Sigmoid colon (tissue), 7 donors: Measurements from ENCODE around the gene FAM83B. TPM values are rescaled to one million over a fixed set of nuclear protein-coding genes. Genes with fewer than 3 reads are reported as not detected.

Experiments
- DNase-seq: peaks from one replicate; pipeline ENCODE4 v3.0.0-alpha.2; 2019
- H3K27ac ChIP-seq, 4 donors: fragments of 200-600 bp; sonication (generic); one replicate each; pipeline ENCODE4 v1.5.1; 2016 to 2019; ENCODE audit warnings: mild to moderate bottlenecking in 1 of 4
- H3K27me3 ChIP-seq, 3 donors: fragments of 200-600 bp; sonication (generic); one replicate each; pipeline ENCODE4 v1.5.1; 2019; ENCODE audit warnings: mild to moderate bottlenecking in 1 of 3
- H3K36me3 ChIP-seq, 4 donors: fragments of 200-600 bp; sonication (generic); one replicate each; pipeline ENCODE4 v1.5.1; 2016 to 2019
- H3K4me1 ChIP-seq, 4 donors: fragments of 200-600 bp; sonication (generic); one replicate each; pipeline ENCODE4 v1.5.1; 2017 to 2019
- H3K4me3 ChIP-seq, 4 donors: fragments of 200-600 bp; sonication (generic); one replicate each; pipeline ENCODE4 v1.5.1; 2017 to 2019; ENCODE audit warnings: mild to moderate bottlenecking in 2 of 4, moderate library complexity in 1 of 4
- H3K9me3 ChIP-seq, 4 donors: fragments of 200-600 bp in 3 of 4; sonication (generic) in 3 of 4; one replicate each; pipeline versions ENCODE4 v1.5.1 to v1.6.1; 2013 to 2019
- EP300 ChIP-seq, 4 donors: sonication (generic); formaldehyde crosslinking; IDR thresholded peaks; one replicate each; pipeline ENCODE4 v1.6.1; 2017; ENCODE audit warnings: antibody characterized with exemption in 4 of 4
- POLR2A ChIP-seq, 2 donors: fragments of 450-650 bp; IDR thresholded peaks; one replicate each; pipeline ENCODE4 v1.6.1; 2016; ENCODE audit warnings: antibody characterized with exemption in 2 of 2, mild to moderate bottlenecking in 2 of 2, moderate library complexity in 2 of 2
- POLR2AphosphoS5 ChIP-seq, 4 donors: sonication (generic); formaldehyde crosslinking; IDR thresholded peaks; one replicate each; pipeline ENCODE4 v1.6.1; 2017; ENCODE audit warnings: antibody characterized with exemption in 4 of 4
- WGBS, 2 donors: extraction: QIAGEN DNeasy Blood & Tissue Kit; methylation state at CpG; one replicate each; pipeline ENCODE4 v1.1.7; 2013; 5-methylcytosine and 5-hydroxymethylcytosine counted together
- intact Hi-C: fragments of 100-400 bp; cut with DNase I; formaldehyde crosslinking; loops from one replicate; pipeline ENCODE4 v1.15.1; 2023
- polyA plus RNA-seq, 3 donors: library from polyadenylated mRNA; stranded (reverse); fragments of 200-250 nt; gene quantifications; one replicate each; pipeline ENCODE4 v1.2.3, GENCODE V29; 2013
- total RNA-seq, 4 donors: library from RNA; depleted of rRNA; stranded (reverse); fragments of >200 nt; gene quantifications; one replicate each; pipeline ENCODE4 v1.1.0, GENCODE V29; 2016
- TF ChIP-seq, protein P1 (sequence below), 4 experiments: fragments of 450-650 bp in 3 of 4; fragments of 200-600 bp in 1 of 4; IDR thresholded peaks; one replicate each; pipeline ENCODE4 v1.5.1; 2016 to 2019; ENCODE audit warnings: antibody characterized with exemption in 4 of 4, mild to moderate bottlenecking in 3 of 4, moderate library complexity in 2 of 4
- donor health status: healthy with polysubstance abuse.
- donor health status: Bipolar disorder and iron deficiency.
- donor health status: healthy.

The FAM83B gene
- total and polyA plus RNA-seq, 7 donors, result under 0.01 to 5.1 (median 4.2) TPM; not detected in 3

DNA sequence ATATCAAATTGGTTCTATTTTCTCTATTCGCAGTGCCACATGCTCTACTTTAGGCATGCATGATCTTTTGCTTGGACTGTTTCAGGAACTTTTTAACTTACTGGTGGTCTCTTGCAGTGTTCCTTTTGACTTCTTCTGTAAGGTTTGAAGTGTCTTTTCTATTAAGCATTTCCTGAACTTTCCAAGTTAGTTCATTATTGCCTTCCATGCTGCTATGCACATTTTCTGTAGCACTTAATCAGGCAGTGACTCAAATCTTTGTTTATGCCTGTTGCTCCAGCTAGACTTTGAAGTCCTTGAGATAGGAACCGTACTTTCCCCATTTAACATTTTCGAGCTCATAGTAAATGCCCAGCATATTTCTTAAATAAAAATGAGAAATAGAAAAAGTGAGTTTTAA, 52.2 kb downstream of the FAM83B start:
- H3K4me3 ChIP-seq, result no peak overlapping the region
- TF ChIP-seq POLR2AphosphoS5 (IDR thresholded peaks at IDR 0.05) (no peak), EP300 (IDR thresholded peaks at IDR 0.05) (no peak), POLR2A (IDR thresholded peaks at IDR 0.05) (no peak)
- TF ChIP-seq, protein P1, sequence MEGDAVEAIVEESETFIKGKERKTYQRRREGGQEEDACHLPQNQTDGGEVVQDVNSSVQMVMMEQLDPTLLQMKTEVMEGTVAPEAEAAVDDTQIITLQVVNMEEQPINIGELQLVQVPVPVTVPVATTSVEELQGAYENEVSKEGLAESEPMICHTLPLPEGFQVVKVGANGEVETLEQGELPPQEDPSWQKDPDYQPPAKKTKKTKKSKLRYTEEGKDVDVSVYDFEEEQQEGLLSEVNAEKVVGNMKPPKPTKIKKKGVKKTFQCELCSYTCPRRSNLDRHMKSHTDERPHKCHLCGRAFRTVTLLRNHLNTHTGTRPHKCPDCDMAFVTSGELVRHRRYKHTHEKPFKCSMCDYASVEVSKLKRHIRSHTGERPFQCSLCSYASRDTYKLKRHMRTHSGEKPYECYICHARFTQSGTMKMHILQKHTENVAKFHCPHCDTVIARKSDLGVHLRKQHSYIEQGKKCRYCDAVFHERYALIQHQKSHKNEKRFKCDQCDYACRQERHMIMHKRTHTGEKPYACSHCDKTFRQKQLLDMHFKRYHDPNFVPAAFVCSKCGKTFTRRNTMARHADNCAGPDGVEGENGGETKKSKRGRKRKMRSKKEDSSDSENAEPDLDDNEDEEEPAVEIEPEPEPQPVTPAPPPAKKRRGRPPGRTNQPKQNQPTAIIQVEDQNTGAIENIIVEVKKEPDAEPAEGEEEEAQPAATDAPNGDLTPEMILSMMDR (IDR thresholded peaks at IDR 0.05), result no peak
- H3K4me1 ChIP-seq, result no peaks in the 10 kb centered on the region
- DNase-seq, result no peak
- no peaks in the 10 kb centered on the region for H3K36me3 ChIP-seq
- WGBS, 2 donors, result 92% methylated on average over 3 of the region's 3 CpGs
- intact Hi-C loops, result no loop called here
- no peaks in the 10 kb centered on the region for H3K27me3 ChIP-seq
- no peak overlapping the region for H3K27ac ChIP-seq
- H3K9me3 ChIP-seq, result no peaks in the 10 kb centered on the region

DNA sequence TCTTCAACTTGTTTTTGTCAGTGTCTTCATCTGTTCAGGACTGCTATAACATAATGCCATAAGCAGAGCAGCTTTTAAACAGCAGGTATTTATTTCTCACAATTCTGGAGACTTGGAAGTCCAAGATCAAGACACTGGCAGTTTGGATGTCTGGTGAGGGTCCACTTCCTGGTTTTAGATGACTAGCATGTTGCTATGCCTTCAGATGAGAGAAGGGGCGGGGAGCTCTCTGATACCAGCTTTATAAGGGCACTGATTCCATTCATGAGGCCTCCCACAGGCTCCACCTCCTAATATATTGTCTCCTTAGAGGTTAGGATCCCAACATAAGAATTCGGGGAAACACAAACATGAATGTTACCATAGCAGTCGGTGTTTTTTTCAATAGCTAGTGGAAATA, 52.9 kb downstream of the FAM83B start:
- H3K27me3 ChIP-seq, result no peaks in the 10 kb centered on the region
- intact Hi-C loops, result no loop called here
- no peak for TF ChIP-seq EP300 (IDR thresholded peaks at IDR 0.05)
- TF ChIP-seq, protein P1 (IDR thresholded peaks at IDR 0.05), result no peak
- H3K36me3 ChIP-seq, result no peaks in the 10 kb centered on the region
- WGBS, 2 donors, result 91% methylated on average over 3 of the region's 3 CpGs
- no peaks in the 10 kb centered on the region for H3K9me3 ChIP-seq
- no peak overlapping the region for H3K4me3 ChIP-seq
- H3K27ac ChIP-seq, result no peak overlapping the region
- no peaks in the 10 kb centered on the region for H3K4me1 ChIP-seq
- DNase-seq, result no peak

DNA sequence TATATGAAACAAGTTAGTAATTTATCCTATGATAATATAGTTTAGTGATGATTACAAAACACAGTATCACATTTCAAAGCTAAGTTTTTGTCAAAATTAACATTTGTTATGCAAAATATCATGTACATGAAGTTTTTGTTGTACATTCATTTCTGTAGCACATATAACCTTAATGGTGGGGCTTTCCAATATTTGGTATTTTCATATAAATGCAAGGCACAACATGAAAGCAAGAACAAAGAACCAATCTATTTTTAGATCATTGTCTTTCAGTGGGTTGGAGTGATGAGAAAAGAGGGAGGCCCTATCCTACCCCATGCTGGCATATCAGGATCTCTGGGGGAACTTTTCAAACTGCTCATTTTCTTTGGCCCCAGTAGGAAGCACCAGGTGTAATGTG, 53.4 kb downstream of the FAM83B start:
- no peak for TF ChIP-seq POLR2AphosphoS5 (IDR thresholded peaks at IDR 0.05)
- no peak for TF ChIP-seq POLR2A (IDR thresholded peaks at IDR 0.05)
- TF ChIP-seq, protein P1 (IDR thresholded peaks at IDR 0.05), result no peak
- TF ChIP-seq EP300 (IDR thresholded peaks at IDR 0.05), result no peak
- no peak for DNase-seq
- Histone ChIP-seq H3K27ac (no peak overlapping the region), H3K27me3 (no peaks in the 10 kb centered on the region), H3K4me1 (no peaks in the 10 kb centered on the region), H3K9me3 (no peaks in the 10 kb centered on the region), H3K36me3 (no peaks in the 10 kb centered on the region), H3K4me3 (no peak overlapping the region)
- intact Hi-C loops, result no loop called here

DNA sequence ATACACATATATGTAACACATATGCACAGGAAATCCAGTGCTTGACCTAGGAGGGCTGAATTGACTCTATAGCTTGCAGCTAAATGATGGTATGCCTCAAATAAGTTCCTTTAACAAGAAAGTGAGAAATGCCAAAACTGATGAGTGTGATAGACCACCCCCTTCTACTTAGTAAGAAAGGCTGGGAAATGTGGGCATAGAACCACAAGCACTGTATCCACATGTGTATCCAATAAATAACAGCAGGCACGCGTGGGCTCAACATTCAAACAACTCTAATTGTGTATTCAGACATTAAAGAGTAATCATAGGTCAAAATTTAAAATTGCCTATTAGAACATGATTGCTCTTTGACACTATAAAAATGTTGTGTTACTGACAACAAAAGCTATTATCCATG, 54.1 kb downstream of the FAM83B start:
- 86 to 87% methylated on average over 2 of the region's 2 CpGs for WGBS, 2 donors

DNA sequence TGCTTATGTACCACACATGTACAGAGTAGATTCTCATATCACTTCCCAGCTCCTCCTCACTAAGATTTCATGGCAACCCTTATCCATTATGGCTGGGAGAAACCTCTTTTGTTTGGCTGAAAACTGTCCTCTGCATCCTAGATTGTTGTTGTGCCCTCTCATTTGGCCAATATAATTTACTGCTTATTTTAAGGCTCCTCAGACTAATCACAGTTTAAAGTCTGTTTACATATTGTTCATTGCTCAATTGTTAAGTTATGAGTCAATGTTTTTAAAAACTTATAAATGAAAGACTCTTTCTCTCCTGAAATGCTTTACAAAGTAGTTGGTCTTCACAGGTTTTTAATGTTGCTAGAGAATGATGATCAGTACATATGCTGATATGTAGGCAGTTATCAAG, 57.3 kb downstream of the FAM83B start:
- no peaks in the 10 kb centered on the region for H3K9me3 ChIP-seq
- DNase-seq, result no peak
- no peak overlapping the region for H3K27ac ChIP-seq
- no peaks in the 10 kb centered on the region for H3K27me3 ChIP-seq
- H3K4me1 ChIP-seq, result no peaks in the 10 kb centered on the region
- no peak for TF ChIP-seq EP300 (IDR thresholded peaks at IDR 0.05)
- TF ChIP-seq, protein P1 (IDR thresholded peaks at IDR 0.05), result no peak
- no peak for TF ChIP-seq POLR2AphosphoS5 (IDR thresholded peaks at IDR 0.05)
- TF ChIP-seq POLR2A (IDR thresholded peaks at IDR 0.05), result no peak
- no peaks in the 10 kb centered on the region for H3K36me3 ChIP-seq
- intact Hi-C loops, result no loop called here
- no peak overlapping the region for H3K4me3 ChIP-seq

More for the DNA sequence above, 54.1 kb downstream of the FAM83B start:
- DNase-seq, result no peak
- no peaks in the 10 kb centered on the region for H3K27me3 ChIP-seq
- H3K36me3 ChIP-seq, result no peaks in the 10 kb centered on the region
- no peak overlapping the region for H3K27ac ChIP-seq
- no peak overlapping the region for H3K4me3 ChIP-seq
- intact Hi-C loops, result no loop called here
- TF ChIP-seq, protein P1 (IDR thresholded peaks at IDR 0.05), result no peak
- TF ChIP-seq POLR2AphosphoS5 (IDR thresholded peaks at IDR 0.05) (no peak), EP300 (IDR thresholded peaks at IDR 0.05) (no peak), POLR2A (IDR thresholded peaks at IDR 0.05) (no peak)
- H3K4me1 ChIP-seq, result no peaks in the 10 kb centered on the region
- no peaks in the 10 kb centered on the region for H3K9me3 ChIP-seq
